Subcutaneous adipose tissue (tissue), 4 donors: Measurements from ENCODE around the gene FYCO1. TPM values are rescaled to one million over a fixed set of nuclear protein-coding genes. Genes with fewer than 3 reads are reported as not detected.

Experiments
- total RNA-seq, 4 donors: library from RNA; depleted of rRNA; stranded (reverse); fragments of >200 nt; gene quantifications; one replicate each; pipeline ENCODE4 v1.1.0, GENCODE V29; 2016
- TF ChIP-seq, protein P1 (sequence below): fragments of 450-650 bp; IDR thresholded peaks from one replicate; pipeline ENCODE4 v1.5.1; 2016; ENCODE audit warnings: low read depth, mild to moderate bottlenecking, control low read depth, antibody characterized with exemption, moderate library complexity

The FYCO1 gene
- total RNA-seq, 4 donors from 2014 or later, result 36.7 to 46.7 (median 43.6) TPM

DNA sequence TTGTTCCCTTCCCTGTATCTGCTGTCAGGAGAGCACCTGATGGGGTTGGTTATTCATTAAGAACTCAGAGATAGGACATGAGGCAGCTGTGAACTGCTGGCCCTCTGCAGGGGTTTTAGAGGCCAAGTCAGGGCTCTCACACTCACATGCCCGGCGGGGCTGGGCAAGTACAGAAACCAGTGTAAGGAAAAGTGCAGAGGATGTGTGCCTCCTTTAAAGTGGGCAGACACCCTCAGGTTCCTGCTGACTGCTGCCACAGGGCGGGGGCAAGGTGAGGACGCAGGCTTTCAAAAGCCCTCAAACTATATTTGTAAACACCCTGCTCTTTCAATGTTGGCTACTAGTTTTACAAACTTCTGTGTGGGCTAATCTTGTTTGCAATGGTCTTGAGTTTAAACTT is 30.0 kb downstream of the FYCO1 start:
- TF ChIP-seq, protein P1, sequence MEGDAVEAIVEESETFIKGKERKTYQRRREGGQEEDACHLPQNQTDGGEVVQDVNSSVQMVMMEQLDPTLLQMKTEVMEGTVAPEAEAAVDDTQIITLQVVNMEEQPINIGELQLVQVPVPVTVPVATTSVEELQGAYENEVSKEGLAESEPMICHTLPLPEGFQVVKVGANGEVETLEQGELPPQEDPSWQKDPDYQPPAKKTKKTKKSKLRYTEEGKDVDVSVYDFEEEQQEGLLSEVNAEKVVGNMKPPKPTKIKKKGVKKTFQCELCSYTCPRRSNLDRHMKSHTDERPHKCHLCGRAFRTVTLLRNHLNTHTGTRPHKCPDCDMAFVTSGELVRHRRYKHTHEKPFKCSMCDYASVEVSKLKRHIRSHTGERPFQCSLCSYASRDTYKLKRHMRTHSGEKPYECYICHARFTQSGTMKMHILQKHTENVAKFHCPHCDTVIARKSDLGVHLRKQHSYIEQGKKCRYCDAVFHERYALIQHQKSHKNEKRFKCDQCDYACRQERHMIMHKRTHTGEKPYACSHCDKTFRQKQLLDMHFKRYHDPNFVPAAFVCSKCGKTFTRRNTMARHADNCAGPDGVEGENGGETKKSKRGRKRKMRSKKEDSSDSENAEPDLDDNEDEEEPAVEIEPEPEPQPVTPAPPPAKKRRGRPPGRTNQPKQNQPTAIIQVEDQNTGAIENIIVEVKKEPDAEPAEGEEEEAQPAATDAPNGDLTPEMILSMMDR, result no peak

DNA sequence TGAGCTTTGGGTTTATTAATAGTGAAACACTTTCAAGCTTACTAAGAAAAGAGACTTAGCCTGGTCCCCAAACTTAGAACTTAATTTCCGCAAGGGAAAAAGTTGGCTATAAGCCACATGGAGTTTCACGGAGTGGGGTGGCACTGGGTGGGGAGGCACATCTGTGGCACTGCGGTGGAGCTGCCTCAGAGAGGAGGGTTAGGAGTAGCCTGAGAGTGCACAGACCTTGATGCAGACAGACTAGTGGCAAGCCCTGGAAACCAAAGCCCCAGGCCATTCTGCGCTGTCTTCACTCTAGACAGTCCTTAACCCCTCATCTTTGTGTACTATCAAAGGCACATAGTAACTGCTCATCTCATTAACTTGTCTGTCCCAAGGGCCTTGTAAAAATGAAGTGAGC is 30.4 kb downstream of the FYCO1 start:
- TF ChIP-seq, protein P1, result no peak

DNA sequence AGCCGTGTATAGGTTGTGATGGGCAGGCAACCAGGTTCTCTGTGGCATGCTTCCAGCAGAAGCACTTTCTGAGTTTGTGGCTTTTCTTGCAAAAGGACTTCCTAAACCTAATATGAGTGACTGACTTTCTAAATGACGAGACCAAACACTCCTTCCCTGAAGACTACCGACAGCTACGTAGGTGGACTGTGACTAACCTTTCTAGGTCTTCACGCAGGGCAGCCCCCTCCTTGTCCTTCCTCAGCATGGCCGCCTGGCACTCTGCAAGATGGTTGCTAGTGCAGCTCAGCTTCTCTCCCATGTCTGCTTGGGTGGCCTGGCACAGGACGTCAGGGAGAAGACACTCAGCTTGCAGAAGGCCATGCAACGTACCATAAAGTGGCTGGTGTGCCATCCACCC is 31.5 kb downstream of the FYCO1 start:
- TF ChIP-seq, protein P1, result no peak

DNA sequence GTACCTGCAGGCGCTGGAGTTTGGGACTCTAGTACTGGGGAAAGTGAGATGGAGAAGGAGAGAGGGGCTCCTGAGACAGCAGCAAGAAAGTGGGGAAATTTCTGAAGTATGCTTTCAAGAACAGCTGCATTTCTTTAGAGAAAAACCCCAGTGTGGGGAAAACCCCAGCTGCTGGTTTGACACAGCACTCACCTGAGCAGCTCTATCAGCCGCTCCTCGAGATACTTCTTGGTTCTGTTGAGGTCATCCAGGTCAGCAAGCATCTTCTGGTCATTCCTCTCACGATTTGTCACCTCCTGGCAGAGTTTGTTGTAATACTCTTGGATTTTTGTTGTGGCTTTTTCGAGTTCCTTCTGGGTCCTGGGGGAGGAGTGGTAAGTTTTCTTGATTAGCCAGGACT is 33.6 kb downstream of the FYCO1 start:
- TF ChIP-seq, protein P1, result no peak

DNA sequence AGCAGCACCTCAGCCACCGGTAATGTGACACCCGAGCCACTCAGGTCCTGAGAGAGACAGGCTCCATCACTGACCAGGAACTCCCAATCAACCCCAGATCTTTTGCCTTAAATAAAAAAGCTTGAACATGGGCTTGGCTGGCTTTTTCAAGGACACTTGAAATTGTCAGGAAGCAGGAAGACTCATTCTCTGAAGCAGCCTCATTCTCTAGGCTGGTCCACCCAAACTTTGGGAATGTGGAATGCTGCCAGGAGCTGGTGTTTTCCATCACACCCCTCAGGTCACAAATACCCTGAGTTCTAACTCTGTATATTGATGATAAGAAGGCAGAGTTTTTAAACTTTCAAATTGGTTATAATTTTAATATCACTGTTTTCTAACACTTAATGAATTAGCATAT is 35.3 kb downstream of the FYCO1 start:
- TF ChIP-seq, protein P1, result no peak

DNA sequence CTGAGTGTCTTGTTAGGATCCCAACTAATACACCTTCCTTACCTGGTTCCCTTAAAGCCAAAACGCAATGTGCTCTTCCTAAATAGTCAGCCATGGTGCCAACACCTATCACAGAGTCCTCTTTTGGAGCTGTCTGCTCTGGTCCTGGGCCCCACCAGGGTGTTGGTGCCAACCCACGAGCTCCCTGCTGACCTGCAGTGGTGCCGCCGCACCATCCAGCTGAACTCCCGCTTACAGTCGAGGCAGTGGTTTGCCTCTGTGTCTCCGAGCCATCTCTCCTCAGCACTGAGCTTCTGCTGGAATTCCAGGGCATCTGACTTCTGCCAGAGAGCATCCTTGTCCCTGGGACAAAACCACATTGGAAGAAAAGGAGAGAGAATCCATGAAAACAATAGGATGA is 36.4 kb downstream of the FYCO1 start:
- TF ChIP-seq, protein P1, result no peak

DNA sequence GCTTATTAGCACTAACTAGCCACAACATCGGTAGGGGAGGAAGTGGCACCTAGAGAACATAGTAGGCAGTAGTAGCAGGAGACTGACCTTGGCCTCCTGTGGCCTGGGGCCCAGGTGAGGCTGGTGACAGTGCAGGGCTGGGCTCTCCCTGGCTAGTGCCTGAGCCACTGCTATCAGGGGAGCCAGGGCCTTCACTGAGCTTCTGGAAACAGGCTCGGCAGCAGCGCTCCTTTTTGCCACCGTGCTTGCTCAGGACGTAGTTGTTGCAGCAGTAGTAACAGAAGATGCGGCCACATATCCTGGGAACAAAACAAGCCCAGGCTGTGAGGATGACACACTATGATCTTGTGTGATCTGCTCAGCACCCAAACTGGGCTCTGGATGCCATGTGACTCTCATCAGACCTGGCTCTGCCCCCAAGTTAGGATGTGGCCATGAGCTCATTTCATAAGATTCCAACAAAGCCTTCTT is 37.3 kb downstream of the FYCO1 start:
- TF ChIP-seq, protein P1, result no peak
